ENCODE results near the gene FOXC1. TPM values are rescaled to one million over a fixed set of nuclear protein-coding genes. Genes with fewer than 3 reads are reported as not detected.
A peak's percentile ranks its signal among the peaks of the same experiment; 100 is the strongest.

The FOXC1 gene
- total RNA-seq, 2 donors from 2014 or later = 13.5 to 23.6 TPM

DNA sequence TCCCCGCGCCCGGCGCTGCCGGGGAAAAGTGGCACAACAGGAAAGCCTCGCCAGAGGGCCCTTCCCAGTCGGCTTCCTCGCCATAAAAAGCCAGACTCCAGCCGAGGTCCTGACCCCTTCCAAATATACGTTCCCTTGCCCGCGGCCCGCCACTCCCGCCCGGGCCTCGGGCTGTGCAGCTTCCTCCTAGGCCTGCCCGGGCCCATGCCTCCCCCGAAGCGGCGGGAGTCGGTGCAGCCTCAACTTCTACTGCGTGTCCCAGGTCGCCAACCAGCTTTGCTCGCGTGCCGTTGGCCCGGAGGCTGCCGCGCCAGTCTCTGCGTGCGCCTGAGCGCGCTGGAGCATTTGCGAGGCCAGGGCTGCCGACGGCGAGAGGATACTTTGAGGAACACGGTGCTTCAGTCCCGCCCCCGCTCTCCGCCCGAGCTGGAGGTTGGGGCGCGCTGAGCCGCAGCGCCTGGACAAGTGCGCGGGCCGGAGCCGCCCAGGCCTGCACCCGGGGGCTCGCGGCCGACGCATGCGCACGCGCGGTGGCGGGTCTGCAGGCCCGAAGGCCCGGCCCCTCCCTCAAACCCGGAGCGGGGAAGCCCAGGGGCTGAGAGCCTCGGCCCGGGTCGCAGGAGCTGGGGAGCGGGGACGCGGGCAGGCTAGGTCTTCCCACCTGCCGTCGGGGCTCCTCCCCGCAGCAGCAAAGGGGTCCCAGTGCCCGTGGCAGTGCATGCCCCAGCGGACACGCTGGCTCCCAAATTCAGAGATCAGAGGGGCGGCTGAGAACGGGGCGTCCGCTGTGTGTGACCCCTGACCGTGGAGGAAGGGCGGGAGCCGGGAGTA lies 10.2 kb downstream of the FOXC1 start:
- no peaks in the 10 kb centered on the region for H3K9me3 ChIP-seq
- DNase-seq (ENCODE audit: low spot score) = no peak
- no peak overlapping the region for H3K27ac ChIP-seq
- H3K4me1 ChIP-seq = peaks cover 0 to 21% of the 10 kb centered on the region in 2 donors
- TF ChIP-seq CTCF (IDR thresholded peaks at IDR 0.05) = no peak
- H3K4me3 ChIP-seq = peak overlapping the region in 1 of 2 donors; percentile 31
- H3K27me3 ChIP-seq = peaks cover 0 to 22% of the 10 kb centered on the region in 2 donors
- no peaks in the 10 kb centered on the region for H3K36me3 ChIP-seq

GRCh38 chr6:1620504-1621069 lies 10.9 kb downstream of the FOXC1 start:
- H3K9me3 ChIP-seq = no peaks in the 10 kb centered on the region
- no peaks in the 10 kb centered on the region for H3K36me3 ChIP-seq
- H3K27me3 ChIP-seq = peaks cover 0 to 22% of the 10 kb centered on the region in 2 donors
- DNase-seq (ENCODE audit: low spot score) = no peak
- TF ChIP-seq CTCF (IDR thresholded peaks at IDR 0.05) = no peak
- no peak overlapping the region for H3K4me3 ChIP-seq
- peaks cover 0 to 28% of the 10 kb centered on the region in 2 donors for H3K4me1 ChIP-seq
- H3K27ac ChIP-seq = no peak overlapping the region

GRCh38 chr6:1621070-1621701 lies 11.5 kb downstream of the FOXC1 start:
- H3K9me3 ChIP-seq = no peaks in the 10 kb centered on the region
- no peak for TF ChIP-seq CTCF (IDR thresholded peaks at IDR 0.05)
- peaks cover 0 to 22% of the 10 kb centered on the region in 2 donors for H3K27me3 ChIP-seq
- H3K27ac ChIP-seq = no peak overlapping the region
- DNase-seq (ENCODE audit: low spot score) = no peak
- H3K36me3 ChIP-seq = no peaks in the 10 kb centered on the region
- peaks cover 0 to 33% of the 10 kb centered on the region in 2 donors for H3K4me1 ChIP-seq
- no peak overlapping the region for H3K4me3 ChIP-seq

DNA sequence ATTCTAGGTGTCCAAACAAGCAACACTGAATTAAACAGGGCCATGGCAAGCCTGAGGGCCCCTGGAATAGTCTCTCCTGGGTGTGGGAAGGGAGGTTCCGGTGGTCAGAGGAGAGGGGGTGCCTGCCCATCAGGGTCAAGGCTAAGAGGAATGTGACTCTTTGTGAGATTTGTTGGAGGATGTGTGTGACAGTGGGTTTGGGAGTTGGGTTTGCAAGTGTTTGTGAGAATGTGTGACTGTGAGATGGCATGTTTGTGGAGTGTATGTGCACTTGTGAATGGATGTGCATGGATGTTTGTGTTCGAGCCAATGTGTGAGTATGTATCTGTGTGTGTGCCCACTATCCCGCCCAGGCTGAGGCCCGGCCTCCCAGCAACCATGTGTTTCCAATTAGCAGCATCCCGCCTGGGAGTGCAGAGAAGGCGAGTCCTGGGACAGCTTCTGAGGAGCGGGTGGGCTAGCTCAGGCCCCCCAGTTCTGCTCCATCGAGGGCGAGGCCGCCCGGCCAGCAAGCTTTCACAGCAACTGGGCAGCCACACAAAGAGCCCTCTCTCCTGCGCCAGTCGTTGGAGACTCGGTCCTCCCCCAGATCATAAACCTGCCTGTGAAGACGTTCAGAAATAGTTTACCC lies 12.6 kb downstream of the FOXC1 start:
- peaks cover 0 to 22% of the 10 kb centered on the region in 2 donors for H3K27me3 ChIP-seq
- DNase-seq (ENCODE audit: low spot score) = no peak
- H3K27ac ChIP-seq = peak overlapping the region in 1 of 2 donors; percentile 7
- peaks cover 0 to 33% of the 10 kb centered on the region in 2 donors for H3K4me1 ChIP-seq
- no peak overlapping the region for H3K4me3 ChIP-seq
- TF ChIP-seq CTCF (IDR thresholded peaks at IDR 0.05) = no peak
- H3K36me3 ChIP-seq = no peaks in the 10 kb centered on the region
- H3K9me3 ChIP-seq = no peaks in the 10 kb centered on the region

- Histone ChIP-seq H3K27me3 (peaks cover 0 to 22% of the 10 kb centered on the region in 2 donors), H3K36me3 (no peaks in the 10 kb centered on the region), H3K9me3 (no peaks in the 10 kb centered on the region), H3K27ac (peak overlapping the region; percentile 75 to 79), H3K4me3 (no peak overlapping the region), H3K4me1 (peaks cover 0 to 33% of the 10 kb centered on the region in 2 donors)
- TF ChIP-seq CTCF (IDR thresholded peaks at IDR 0.05) = no peak
- no peak for DNase-seq (ENCODE audit: low spot score)
Measured at GRCh38 chr6:1622851-1623768, 13.4 kb downstream of the FOXC1 start.
